Cardiac septum (tissue), 1 donor: Measurements from ENCODE around the gene OCSTAMP. TPM values are rescaled to one million over a fixed set of nuclear protein-coding genes. Genes with fewer than 3 reads are reported as not detected.

Experiments used
- DNase-seq: peaks from one replicate; pipeline ENCODE4 v3.0.0-alpha.2; 2020; ENCODE audit warnings: low spot score
- intact Hi-C: fragments of 100-400 bp; cut with DNase I; formaldehyde crosslinking; loops from one replicate; pipeline ENCODE4 v1.14.0; 2022
- total RNA-seq: library from RNA; stranded (reverse); fragmentation: NEBNext Ultra II Directional; extraction: Animal tissue kit (Norgen Biotek cat#: 25700); gene quantifications from one replicate; pipeline ENCODE4 v1.2.1, GENCODE V29; 2021
- donor health status: DM: no; HTN: no; CAD: no.

The OCSTAMP gene
- total RNA-seq, 1 donor from 2014 or later, result not detected

DNA sequence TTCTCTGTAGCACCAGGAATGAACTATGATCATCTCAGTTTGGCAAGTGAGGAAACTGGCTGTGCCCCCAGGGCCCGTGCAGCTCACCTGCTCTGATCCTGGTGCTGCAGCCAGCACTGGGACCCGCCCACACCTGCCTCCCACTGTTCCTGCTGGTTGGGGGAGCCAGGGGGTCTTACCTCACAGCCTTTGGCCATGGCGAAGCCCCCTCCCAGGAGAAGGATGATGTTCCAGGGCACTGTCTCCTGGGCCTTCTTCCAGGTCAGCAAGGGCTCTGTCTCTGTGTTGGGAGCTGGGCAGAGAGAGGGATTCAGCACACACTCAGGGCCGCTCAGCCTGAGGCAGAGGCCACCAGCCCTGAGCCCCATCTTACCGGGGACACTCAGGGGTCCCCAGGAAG, 24.9 kb upstream of the OCSTAMP start:
- intact Hi-C loops, result no loop called here
- DNase-seq, result no peak

DNA sequence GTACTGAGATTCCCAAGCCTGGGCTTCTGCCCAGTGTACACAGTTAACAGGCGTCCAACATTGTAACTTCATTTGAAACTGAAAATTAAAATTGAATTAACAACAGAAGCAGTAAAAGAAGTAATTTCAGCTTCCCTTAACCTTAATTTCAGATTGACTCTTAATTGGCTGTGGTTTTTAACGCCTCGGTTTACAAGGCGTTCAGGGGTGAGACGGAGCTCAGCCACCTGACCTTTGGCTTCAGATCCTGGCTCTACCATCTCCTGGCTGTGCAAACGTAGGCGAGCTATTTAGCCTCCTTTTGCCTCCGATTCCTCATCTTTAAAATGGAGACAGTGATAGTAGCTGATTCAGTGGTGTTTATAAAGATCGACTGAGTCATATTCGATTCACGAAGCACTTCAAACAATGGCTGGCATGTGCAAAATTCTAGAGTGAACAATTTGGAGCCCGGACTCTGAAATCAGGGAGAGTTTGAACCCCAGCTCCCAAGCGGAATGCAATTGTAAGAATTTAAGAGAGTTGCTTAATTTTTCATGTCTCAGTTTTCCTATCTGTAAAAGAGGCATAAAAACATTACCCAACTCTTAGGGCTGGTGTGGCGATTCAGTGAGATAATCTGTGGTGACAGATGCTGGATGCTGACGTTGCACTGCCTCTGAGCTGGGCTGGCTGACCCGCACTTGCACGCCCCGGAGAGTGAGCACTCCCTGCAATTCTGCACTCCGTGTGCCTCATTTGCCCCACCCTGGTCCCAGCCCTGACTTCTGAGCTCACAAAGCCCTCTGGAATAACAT, 23.5 kb upstream of the OCSTAMP start:
- intact Hi-C loops, result no loop called here
- no peak for DNase-seq

DNA sequence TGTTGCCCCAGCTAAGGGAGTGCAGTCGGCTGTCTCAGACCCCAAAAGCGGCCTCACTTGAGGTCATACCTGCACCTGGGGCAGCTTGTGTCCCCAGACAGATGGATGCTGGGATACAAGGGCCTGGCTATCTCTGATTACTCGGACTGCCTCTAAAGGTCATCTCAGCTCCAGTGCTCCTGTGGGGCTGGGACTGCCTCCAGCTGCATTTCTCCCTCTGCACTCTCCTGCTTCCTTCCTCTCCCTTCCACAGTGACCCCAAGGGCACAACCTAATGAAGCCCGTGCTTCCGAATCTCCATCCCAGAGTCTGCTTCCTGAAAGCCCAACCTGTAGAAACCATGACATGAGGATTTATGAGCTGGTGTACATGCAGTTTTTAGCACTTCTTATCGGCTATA, 22.8 kb upstream of the OCSTAMP start:
- DNase-seq, result no peak
- intact Hi-C loops, result no loop called here

DNA sequence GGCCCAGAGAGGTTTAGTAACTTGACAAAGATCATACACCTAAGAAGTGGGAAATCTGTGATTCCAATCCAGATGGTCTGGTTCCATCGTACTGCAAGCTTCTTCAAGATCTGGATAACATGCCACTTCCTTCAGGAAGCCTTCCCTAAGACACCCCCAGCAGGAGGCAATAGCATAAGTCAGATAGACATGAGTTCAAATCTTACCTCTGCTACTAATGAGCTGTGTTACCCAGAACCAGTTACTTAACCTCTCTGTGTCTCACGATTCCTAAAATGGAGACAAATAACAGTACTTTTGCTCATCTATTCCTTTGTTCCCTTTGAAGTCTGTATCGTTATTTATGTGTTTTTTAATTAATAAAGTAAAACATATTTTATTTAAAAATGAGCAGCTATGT, 22.3 kb upstream of the OCSTAMP start:
- DNase-seq, result no peak
- intact Hi-C loops, result no loop called here

DNA sequence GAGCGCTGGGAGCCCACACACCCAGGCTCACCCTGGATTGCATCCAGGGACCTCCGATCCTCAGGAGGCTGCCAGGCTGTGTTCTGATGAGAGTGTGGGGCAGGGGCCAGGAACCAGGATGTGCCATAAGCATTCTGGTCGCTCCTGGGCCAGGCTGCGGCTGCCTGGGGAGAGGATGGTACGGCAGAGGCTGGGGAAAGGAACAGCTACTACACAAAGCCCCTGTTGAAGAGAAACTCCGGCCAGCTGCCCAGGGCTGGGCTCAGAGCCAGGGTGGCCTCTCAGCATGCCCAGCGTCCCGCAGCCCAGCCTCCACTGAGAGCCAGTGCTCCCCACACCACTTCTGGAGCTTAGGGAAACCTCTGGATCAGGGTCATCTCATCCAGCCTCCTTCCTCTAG, 21.7 kb upstream of the OCSTAMP start:
- intact Hi-C loops, result no loop called here
- no peak for DNase-seq

DNA sequence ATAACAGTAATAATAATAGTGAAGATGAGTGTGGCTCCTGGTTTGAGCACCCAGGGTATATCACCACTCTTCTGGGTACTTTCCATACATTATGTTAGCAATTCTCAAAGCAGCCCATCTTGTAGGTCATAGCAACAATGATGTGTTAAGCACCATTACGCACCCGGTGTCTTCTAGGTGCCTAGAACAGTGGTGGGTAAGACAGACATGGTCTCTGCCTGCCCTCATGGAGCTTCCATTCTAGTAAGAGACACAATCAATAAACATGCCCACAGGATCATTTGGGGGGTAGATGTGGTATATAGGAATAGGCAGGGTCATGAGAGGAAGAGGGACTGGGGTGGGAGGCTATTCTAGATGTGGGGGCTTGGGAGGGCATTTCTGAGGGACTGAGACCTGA, 21.0 kb upstream of the OCSTAMP start:
- intact Hi-C loops, result no loop called here
- DNase-seq, result no peak

DNA sequence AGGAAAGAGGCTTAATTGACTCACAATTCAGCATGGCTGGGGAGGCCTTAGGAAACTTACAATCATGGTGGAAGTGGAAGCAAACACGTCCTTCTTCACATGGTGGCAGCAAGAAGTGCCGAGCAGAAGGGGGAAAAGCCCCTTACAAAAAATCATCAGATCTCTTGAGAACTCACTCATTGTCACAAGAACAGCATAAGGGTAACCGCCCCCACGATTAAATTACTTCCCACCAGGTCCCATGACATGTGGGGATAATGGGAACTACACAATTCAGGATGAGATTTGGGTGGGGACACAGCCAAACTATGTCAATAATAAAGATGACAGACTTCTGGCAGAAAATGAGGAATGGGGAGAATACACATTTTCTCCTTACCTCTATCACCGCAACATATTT, 20.5 kb upstream of the OCSTAMP start:
- no peak for DNase-seq
- intact Hi-C loops, result no loop called here

DNA sequence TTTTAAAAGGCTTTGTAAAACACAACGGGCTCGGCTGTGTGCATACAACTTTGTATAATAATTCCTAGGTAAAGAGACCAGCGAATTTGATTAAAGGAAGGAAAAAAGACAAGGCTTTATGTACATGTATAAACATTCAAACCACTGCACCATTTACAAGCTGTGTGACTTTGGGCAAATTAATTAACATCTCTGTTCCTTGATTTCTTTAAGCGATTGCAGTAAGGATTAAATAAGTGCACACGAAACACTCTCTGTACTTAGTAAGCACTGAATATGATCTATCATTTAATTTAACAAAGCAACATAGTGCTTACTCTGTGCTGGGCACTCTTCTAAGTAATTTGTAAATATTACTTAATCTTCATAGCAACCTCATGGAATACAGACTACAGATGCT, 19.5 kb upstream of the OCSTAMP start:
- no peak for DNase-seq
- intact Hi-C loops, result no loop called here

DNA sequence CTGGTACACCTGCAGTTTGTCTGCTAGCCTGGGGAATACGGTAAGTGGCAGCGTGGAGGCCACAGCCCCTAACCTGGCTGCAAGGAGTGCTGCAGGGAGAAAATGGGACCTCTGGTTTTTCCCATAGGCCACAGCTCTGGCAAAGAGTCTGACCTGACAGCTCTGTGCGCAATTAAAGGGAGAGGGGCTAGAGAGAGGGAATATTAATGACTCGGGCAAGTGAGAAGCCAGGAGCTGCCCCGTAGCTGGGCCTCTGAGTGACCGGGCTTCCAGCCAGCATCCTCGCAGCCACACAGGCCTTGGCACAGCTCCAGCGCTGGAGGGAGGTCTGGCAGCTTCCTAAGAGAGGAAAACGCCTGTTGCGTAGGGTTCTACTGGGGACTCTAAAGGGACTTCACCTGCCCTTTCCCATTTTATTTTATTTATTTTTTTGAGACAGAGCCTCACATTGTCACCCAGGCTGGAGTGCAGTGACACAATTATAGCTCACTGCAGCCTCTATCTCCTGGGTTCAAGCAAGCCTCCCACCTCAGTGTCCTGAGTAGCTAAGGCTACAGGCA, 18.2 kb upstream of the OCSTAMP start:
- DNase-seq, result peak; percentile 94
- intact Hi-C loops, result no loop called here

DNA sequence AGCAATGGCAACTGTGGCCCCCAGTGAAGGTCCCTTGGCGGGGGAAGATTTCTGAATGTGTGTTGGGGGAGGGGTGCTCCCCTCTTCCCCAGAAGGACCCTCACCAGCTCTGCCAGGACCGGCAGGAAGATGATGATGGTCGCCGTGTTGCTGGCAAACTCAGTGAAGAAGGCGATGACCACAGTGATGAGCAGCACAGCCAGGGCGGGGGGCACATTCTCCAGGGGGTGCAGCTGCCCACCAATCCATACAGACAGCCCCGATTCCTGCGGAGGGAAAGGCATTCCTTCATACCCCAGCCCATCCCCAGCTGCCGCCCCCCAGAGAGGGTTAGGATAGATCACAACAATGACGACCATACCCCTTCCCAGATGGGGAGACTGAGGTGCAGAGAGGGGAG, 15.7 kb upstream of the OCSTAMP start:
- peak; percentile 63 for DNase-seq
- intact Hi-C loops, result no loop called here

DNA sequence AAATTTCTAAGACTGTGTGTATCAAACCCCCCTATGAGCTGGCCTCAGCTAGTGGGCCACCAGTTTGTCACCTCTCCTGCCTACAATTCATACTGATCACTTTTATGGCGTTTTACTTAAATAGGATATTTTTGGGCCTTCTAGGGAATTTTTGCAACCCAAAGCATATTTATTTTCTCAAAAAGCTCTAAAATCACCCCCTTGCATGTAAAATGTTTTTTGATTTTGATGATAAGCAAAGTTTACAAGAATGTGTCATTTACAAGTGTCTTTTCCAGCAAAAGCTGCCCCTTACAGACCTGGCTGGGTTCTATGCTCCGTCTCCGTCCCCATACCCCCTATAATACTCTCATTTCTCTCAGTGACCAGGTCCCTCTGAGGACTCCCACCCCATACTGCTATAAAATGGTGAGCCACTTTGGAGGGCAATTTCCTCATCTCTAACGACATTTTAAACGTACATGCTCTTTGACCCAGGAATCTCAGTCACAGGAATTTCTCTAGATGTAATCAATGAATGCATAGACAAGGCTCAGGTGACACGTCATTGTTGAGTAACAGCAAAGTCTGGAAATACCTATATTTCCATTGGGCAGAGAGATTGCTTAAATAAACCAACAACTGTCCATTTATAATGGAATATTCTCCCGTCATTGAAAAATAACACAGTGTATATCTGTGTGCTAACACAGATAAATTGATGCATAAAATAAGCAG, 13.9 kb upstream of the OCSTAMP start:
- intact Hi-C loops, result loop anchor here (5.0 kb wide), 1 partner anchor 123 kb away; the partner anchor contains the start of gene TP53RK

DNA sequence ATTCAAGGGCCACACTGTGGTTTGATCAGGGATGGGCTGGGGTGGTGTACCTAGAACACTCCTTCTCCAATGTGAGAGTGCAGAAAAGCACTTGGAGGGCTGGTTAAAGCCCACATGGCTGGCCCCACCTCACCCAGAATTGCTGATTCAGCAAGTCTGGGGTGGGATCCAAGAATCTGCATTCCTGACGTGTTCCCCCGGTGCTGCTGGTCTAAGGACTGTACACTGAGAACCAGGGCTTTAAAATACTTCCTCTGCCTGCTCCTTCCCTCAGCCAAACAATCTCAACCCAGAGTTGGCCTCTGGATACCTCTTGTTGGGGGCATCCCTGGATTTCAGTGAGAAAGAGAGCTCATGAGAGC, 13.4 kb upstream of the OCSTAMP start:
- no peak for DNase-seq
- intact Hi-C loops, result loop anchor here (5.0 kb wide), 1 partner anchor 123 kb away; the partner anchor contains the start of gene TP53RK

More for the DNA sequence above, 13.9 kb upstream of the OCSTAMP start:
- no peak for DNase-seq

DNA sequence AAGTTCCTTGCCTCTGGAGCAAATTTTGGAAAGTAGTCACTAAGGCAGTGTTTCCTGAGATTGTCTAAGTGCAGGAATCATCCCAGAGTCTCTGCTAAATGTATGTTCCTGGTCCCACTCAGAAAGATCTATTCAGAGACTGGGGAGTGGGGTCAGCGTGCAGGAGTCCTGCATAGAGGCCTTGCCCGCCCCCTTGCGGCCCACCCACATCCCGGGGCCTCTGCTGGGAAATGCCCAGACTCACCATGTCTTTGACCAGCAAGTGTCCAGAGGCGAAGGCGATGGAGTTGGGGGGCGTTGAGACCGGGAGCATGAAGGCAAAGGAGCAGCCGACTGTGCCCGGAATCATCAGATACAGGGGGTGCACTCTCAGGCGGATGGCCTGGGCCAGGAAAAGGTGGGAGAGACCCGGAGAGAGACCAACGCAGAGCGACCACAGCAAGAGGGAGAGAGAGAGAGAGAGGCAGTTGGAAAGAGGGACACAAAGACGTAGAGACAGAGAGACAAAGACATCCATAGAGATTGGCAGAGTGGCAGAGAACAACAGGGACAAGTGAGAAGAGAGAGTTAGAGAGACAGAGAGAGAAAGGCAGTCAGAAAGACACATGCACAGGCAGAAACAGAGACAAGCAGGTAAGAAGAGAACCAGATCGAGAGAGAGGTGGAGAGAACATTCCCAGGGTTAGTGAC, 12.9 kb upstream of the OCSTAMP start:
- intact Hi-C loops, result loop anchor here (5.0 kb wide), 1 partner anchor 124 kb away; the partner anchor contains the start of gene TP53RK
- DNase-seq, result no peak

DNA sequence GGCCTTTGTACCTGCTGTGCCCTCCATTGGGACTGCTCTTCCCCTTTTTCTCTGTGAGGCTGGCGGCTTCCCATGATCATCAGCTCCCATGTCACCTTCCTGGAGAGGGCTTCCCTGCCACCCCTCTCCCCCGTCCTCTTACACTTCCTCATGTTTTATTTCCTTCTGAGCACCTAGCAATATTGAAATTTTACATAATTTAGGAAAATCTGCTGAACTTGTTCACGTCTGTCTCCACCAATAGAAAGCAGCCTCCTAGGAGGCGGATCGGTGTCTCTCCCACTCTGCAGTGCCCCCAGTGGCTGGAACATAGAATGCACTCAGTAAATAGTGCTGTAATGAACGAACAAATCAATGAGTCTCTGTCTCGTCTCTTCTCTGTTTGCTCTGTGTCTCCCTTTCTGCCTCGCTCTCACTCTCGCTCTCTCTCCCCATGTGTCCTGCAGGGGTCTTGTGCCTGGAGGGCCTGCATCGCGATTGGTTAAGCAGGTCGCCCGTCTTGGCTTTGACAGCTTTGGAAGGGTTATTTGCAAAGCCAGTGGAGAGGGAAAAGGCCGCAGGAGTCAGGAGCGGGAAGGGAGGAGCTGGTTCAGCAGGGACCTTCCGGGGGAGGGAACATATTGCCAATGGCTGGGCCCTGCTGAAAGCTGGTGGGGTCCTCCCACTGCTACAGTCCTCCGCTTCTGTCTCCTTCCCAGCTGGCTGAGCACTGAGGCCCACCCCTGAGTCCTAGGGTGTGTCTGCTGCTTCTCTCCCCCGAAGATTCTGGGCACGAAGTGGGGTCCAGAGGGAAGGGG, 12.1 kb upstream of the OCSTAMP start:
- intact Hi-C loops, result loop anchor here (5.0 kb wide), 1 partner anchor 125 kb away; the partner anchor contains the start of gene TP53RK
- DNase-seq, result no peak

DNA sequence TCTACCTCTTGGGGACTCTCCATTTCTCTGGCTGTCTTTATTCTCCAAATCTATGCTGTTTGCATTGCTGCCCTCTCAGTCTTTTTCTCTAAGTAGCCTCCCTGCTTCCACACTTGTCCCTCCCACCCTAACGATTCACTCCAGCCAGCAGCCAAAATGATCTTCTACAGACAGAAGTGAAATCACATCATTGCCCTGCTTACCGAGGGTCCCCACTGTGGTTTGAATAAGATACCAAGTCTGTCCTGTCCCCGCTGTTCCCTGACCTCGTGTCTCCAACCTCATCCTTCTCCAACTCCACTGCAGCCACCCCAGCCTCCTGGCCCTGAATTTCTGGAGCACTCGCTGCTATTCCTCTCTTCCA, 11.5 kb upstream of the OCSTAMP start:
- intact Hi-C loops, result loop anchor here (5.0 kb wide), 1 partner anchor 125 kb away; the partner anchor contains the start of gene TP53RK
- no peak for DNase-seq

DNA sequence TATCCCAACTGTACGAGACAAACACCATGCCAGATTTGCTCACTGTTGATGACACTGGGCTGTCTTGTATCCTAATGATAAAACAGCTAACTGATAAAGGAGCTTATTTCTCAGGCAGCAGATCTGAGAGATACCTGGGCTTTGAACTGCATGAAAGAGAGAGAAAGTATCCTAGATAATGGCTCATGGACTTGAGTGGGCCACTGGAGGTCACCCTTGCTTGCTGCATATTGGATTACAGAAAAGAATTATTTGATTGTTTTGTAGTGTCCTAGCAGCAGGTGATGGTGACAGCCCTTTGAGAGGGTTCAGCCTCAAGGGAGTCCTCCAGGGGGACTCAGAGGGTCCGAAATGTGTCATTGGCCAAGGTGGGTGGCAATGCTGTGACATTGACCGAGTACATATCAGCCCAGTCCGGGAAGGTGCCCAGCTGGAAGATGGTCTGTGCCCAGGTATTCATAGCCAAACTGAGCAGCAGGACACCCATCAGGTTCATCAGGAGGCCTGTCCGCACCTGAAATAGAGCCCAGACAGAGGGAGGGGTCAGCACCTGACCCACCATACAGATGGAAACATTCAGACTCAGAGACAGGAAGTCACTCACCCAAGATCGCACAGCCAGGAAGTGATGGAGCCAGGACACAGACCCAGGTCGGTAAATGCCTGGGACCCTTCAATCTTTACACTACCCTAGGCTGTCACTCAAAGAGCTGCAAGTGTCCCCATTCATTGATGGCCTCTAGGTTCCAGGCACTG, 9.4 kb upstream of the OCSTAMP start:
- DNase-seq, result no peak
- intact Hi-C loops, result loop anchor here (5.0 kb wide), 1 partner anchor 127 kb away; the partner anchor contains the start of gene TP53RK

DNA sequence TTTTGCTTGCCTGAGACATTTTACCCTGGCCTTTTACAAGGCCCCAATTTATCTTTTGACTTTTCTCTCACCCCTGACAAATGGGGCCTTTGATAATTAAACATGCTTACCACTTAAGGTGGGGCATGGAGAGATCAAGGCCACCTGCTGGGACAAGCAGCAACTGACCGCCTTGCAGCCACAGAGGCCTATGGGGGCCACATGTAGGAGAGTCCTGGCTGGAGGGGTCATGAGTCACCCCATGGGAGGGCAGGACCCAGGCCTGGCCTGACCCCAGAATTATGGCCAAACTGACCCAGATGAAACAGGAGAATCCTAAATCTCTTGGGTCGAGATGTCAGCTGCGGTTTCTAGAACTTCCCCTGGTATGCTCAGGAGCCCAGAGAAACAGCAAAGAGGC, 8.5 kb upstream of the OCSTAMP start:
- intact Hi-C loops, result no loop called here
- no peak for DNase-seq

DNA sequence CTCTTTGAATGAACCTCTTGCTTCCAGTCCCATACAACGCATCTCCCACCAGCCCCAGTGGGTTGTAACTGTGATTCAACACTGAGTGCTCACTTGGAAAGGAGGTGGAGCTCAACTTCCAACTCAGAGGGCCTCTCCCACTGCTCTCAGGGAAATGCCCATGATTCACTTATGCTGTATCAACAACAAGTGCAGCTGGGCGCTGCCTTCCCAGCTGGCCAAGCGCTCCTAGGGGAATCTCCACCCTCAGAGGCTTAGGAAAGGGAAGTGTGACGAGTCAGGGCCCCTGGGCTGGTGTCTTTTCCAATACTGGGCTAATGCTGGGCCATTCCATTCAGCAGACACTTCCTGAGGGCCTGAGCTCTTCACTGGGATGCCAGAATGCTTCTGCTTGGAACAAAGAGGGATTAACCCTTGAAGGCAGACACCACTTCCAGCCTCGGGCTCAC, 8.1 kb upstream of the OCSTAMP start:
- no peak for DNase-seq
- intact Hi-C loops, result no loop called here
